Measurements from ENCODE around the gene FBXO41. TPM values are rescaled to one million over a fixed set of nuclear protein-coding genes. Genes with fewer than 3 reads are reported as not detected.
A peak's percentile ranks its signal among the peaks of the same experiment; 100 is the strongest.

FBXO41 gene
- polyA plus RNA-seq, 1 donor, result 2.1 TPM

DNA sequence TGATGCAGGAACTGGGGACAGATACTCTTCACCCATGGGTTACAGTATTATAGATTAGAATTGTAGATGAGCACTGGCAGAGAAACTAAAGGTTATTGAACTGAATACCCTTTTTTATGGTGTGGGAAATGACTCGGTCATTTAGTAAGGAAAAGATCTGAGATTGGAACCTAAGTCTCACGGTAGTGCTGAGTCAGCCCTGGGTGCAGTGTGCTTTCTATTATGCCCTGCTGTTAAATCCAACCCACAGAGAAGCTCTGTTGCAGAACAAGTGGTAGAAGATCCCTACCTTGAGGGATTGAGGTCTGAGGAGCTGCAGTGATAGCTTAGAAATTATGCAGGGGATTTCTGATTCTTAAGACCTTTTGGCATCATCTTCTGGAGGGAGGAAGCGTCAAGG lies 37.4 kb downstream of the FBXO41 start:
- no peak for DNase-seq

DNA sequence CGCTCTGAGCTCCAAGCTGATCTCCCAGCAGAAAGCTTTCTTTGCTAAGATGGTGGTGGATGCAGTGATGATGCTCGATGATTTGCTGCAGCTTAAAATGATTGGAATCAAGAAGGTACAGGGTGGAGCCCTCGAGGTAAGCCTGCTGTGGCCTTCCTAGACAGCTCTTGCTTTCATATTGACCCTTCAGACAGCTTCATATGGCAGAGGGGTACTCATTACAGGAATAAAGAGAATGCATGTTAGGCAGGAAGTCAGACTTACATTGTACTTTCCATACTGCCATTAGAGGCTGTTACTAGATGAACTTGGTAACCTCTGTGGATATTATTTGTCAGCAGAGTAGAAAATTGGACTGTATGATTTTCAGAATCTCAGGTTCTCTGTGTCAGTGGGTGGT lies 39.7 kb downstream of the FBXO41 start:
- no peak for DNase-seq

DNA sequence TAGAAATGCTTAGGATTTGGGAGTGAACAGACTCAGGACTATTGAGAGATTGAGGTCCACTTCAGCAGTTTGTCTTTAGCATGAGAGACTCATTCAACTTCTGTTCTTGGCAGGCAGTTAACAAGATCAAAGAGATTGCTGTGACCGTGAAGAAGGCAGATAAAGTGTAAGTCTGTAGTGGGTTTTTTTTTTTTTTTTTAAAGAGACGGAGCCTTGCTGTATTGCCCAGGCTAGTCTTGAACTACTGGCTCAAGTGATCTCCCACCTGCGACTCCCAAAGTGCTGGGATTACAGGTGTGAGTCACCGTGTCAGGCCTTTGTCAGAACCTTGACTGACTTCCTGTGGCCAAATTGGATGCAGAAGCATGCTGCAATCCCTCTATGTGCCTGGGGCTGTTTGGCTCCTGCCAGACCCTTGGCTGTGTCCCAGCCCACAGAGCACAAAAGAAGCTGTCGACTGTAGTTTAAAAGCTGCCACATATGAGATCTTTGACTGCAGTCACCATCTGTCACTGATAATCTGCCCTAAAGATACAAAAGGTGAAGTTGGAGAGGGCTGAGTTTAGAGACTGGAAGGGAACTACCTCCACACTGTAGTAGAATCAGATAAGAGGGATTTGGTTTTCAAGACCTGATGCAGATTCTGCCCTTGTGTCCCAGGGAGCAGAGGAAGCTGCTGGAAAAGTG lies 40.3 kb downstream of the FBXO41 start:
- DNase-seq, result no peak

DNA sequence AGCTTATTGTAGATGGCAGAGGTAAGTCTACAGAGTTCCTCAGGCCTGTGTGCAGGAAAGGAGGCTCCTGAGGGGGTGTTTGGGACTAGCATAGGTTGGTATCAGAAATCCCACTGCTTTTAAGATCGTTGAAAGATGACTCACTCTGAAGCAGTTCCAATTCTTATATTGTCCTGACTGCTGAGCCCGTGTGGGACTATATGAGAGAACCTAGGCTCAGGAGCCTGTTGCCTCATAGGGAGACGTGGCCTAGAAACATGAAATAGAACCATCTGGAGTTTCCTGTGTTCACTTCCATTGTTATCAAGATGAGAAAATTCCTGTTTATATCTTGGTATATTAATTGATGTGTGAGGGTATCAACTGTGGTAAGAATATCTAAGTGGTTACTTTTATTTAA lies 44.5 kb downstream of the FBXO41 start:
- DNase-seq, result no peak

DNA sequence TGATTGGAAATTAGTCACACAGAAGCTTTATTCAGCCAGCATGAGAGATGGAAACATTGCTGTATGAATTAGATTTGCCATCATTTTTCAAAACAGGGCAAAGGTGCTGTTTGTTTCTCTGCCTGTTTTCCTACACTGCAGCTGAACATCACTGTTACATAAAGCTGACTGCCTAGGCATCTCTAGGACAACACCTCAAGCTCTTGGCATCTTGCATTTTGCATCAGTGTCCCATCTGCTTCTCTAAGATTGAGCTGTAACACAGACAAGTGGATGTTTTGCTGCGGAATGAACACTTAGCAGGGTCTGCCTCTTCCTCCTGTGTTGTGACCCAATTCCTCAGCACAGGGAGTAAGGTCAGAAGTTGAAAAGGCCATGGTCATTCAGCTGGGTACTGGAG lies 45.3 kb downstream of the FBXO41 start:
- no peak for DNase-seq

DNA sequence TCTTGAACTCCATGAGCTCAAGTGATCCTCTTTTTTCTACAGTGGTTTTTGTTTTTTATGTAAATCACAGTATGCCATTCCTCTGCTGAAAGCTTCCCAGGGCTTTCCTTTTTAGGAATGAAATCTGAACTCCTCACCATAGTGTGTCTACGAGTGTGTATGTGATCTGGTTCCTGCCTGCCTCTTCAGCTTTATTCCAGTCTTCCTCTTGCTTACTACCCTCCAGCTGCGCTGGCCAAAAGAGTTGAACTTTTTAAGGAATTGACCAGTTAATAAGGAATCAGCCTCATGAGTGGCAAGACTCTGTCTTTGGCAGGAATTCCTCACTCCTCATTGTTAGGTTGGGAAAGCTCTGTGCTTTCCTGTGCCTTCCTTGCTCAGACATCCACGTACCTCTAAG lies 46.1 kb downstream of the FBXO41 start:
- no peak for DNase-seq

DNA sequence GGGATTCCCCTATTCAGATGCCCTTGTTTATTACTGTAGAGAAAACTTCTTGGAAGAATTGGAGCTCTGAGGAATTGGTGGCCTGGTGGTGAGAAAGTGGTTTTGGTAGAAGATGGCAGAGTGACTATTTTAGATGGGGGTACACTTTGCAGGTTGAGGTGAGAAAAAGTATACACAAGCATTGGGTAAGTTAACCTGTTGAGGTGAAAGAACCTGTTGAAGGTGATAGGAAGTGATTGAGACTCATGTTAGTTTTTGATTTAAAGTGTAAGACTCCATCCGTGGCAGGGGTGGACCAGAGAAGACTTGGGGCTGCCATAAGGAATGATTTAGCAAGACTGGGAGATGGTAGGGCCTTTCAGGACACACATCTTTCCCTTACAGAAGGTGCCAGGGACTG lies 47.1 kb downstream of the FBXO41 start:
- DNase-seq, result no peak

DNA sequence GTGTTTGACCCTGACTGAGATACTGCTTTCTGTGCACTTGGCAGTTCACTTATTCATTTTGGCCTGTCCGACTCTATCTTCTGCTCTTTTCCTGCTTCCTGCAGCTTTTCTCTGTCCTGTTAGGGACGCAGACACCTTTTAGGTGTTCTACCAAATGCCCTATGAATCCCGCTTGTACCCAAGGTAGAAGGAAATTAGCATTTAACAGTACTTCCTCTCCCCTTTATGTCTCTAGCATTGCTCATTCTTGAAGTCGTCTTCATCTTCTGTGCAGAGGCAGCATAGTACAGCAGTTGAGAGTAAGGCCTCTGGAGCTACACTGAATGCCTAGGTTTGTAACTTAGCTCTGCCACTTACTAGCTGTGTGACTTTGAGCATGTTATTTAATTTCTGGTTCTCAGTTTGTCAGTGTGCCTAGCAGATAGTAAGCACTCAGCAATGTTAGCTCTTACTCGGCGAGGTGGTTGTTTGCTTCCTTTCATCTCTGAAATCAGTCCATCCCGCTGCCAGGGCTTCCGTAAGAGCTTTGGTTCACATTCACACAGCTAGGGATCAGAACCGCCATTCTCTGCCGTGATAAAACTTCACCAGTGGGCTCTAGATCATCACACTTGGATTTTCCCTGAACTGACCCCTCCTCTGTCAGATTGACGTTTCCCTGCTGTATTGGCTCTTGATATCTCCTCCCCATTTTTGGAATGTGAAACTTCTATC lies 48.8 kb downstream of the FBXO41 start:
- no peak for DNase-seq

DNA sequence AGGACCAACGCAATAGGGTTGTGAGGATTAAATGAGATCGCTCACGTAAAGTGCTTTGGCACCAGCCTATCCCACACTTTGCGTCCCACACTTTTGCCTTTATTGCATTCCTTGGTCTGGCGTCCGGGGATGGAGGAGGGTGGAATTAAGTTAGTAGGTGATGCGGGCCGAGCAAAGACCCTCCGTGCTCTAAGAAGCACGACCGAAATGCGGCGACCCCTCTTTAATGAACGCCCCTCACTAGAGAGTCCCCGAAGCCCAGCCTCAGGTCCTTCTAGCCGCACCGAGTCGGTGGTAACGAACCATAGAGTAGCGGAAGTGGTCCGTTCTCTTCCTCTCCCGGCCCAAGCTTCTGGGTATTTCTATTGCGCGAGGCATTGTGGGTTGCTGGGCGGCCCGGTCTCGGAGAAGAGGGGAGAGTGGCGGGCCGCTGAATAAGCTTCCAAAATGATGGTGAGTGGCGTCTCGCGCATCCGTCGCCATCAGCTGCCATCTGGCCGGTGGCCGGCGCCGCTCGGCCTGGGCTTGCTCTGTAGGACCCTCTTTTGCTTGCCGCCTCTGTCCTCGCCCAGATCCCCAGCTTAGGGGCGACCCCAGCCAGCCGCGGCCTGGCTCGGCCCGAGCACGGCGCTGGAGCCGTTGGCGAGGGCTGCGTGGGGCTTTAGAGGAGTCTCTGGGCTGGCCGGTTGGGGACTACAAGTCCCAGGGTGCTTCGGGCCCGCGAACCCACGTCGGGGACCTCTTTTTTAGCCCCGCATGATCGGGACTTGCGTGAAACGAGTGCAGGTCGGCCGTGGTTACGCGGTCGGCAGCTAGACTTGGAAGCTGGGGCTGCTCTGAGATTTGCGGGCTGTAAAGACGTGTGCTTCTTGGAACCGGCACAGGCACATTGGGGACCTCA lies 50.1 kb downstream of the FBXO41 start, which contains the start of gene CCT7:
Gene CCT7 (plus strand): TSS at position 377 of the 901 bp plus-strand sequence. CDS start 71 bp downstream, at position 448.
- DNase-seq, result peak; percentile 92

DNA sequence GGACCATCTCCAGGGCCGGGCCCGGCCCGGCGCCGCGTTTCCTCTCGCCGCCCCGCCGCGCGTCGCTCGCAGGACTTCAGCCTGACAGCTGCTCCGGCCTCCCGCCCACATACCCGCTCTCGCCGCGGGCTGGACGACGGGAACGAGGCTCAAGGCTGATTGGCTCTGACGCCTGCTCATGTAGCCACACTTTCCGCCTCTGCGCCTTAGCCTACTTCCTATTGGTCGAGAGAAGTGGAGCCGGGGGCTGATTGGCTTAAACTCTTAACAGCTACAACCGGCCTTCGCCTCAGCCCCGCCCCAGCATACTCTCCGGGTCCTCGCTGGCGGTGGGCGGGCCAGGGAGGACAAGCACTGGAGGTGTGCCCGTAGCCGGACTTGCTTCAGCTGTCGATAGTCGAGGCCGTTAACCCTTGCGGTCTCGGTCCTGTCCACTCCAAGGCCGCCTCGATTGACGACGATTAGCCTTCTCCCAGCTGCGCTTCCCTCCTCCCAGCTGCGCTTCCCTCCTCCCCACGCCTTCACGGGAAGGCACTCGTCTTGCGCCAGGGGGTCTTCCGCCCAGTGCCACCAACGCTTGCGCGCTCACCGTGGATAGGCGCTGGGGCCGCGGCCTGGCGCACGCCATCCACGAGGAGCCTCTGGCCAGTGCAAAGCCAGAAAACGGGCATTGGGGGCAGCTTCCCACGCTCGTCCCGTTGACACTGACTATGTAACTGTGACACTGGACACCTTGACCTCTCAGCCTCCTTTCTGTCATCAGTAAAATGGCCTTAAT lies 50.9 kb downstream of the FBXO41 start, which contains the start of gene PRADC1:
Gene PRADC1 (minus strand): TSS at position 86 of the 778 bp plus-strand sequence. CDS start 79 bp downstream, at position 7.
- DNase-seq, result peak; percentile 100

DNA sequence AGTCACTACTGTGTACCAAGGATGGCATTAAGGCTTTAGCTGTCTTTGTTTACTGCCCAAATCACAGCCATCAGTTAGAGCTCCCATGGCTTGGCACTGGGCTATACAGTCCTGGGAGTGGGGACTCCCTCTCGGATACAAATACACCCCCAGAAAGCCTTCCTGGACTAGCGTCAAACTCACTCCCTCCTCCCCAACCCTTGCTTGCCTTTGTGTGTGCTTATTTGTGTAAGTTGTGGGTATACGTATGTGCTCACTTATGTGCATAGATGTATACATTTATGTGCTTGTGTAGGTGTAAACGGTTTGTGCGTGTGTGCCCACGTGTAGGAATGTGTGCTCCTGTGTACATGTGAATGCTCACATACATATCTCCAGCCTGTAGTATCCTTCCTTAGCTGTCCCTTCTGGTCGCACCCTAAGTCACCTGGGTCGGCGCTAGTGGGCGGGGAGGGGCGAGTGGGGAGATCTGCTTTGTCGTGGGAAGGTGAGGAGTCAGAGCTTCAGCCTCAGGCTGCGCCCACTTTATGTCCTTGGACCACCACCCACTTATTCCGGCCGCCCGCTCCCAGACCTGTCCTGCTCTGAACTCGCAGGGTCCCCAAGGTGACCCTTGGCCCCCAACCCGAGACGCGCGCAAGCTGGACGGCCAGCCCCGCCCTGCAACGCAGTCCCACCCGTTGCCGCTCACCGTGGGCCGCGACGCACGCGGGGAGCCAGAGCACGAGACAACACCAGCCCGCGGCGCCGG lies 51.7 kb downstream of the FBXO41 start:
- DNase-seq, result no peak

DNA sequence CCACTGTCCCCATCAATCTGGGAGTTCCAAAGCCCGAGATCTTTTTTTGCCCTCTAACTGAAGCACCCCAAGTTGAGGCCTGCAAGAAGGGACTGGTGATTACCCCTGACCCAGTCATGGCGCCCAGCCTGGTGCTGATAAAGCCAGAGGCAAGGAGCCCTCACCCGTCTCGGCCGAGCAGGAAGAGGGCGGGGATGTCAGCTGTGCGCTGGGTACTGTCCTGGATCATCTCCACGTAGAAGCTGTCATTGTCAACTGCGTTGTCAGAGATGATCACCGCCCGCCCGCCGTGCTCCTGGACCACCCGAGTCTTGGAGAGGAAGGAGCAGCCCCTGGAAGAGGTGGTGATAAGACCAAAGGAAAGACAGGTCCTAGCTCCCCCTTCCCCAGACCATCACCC lies 55.6 kb downstream of the FBXO41 start:
- DNase-seq, result no peak

DNA sequence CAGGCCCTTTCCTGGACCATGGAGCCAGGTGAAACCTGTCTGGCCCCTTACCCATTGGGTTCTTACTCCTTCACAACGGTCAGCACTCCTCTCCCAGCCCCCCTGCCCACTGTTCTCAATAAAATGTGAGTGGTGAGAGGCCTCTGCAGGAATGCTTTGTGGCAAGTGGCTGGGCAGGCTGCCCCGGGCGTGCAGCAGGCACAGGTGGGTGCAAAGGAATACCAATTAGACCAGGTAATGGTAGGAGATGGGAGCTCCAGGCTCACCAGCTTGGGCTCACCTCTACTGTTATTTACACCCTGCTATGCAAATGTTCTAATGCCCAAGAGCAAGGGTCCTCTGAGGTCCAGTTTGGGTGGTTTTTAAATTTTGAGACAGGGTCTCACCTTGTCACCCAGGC lies 57.2 kb downstream of the FBXO41 start:
- DNase-seq, result no peak

DNA sequence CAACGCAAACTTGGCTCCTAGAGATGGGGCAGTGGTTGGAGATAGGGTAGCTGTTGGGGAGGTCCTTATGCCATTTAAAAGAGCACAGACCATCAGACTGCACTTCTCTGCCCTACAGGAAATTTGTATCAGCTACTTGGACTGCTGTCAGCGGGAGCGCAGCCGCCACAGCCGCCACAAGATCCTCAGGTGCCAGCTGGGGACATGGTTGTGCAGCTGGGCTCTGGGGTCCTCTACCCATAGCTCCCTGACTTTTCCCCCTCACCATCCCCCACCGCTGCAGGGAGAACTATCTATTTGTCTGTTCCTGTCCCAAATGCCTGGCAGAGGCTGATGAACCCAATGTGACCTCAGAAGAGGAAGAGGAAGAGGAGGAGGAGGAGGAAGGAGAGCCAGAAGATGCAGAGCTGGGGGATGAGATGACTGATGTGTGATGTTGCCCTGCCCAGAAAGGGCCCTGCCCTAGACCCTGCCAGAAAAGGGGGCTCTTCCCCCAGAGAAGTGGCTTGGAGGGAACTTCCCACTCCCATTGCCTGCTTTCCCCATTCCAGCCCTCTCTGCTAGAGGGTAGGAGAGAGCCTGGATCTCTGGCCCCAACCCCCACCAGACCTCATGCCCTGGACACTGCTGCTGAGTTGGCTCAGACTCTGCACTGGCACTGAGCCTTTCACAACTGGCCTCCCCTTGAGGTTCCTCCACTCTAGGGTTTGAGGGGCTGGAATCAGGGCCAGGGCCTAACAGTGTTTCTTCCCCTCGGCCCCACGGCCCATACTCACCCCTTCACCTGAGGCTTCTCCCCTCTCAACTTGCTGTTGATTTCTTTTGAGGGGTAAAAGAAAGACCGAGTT lies 58.5 kb downstream of the FBXO41 start:
- no peak for DNase-seq

DNA sequence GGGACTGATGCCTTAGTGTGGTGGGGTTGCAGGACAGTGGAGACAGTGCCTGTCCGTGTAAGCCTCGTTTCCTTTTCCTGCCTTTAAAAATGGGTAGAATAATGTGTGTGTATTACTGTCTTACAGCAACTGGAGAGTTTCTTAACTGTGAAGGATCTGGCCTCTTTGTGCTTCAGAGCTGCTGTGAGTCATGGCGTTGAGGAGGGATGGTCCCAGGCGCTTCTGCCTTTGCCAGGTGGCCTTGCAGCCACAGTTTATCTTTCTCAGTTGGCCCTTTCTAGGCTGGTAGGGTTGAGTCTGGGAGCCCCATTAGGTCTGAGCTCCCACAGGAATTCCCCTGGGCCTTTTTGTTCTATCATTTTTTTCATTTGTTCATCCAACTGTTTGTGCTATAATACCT lies 60.5 kb downstream of the FBXO41 start:
- DNase-seq, result no peak

DNA sequence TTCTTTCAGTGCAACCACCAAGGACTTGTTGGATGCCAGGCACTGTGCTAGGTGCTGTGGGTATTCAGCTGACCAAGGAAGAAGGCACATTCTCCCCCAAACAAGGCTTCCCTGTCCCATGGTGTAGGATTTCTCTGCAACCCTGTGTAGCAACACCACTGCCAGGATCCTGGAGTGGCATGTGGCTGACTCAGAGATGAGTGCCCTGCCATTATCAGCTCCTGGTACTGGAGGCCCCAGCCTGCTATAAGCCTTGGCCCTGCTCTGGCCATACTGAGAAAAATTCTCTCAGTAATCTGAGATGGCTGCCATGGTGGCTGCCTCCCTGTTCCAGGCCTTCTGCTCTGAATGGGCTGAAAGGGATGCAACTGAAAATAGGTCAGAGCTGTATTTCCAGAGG lies 66.0 kb downstream of the FBXO41 start:
- DNase-seq, result no peak

DNA sequence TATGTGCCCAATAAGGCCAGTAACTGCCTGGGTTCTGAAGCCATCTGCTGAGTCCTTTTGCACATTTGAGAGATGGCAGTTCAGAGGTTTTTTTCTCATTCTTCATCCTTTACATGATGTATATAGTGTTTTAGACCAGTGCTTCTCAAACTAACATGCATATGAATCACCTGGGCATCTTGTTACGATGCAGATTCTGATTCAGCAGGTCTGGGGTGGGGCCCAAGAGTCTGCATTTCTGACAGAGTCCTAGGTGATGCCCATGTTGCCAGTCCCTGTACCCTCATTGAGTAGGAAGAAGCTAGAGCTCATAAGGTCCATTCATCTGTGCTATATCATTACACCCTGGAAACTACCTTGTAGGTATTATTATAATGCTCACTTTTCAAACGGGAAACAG lies 66.5 kb downstream of the FBXO41 start:
- DNase-seq, result no peak

DNA sequence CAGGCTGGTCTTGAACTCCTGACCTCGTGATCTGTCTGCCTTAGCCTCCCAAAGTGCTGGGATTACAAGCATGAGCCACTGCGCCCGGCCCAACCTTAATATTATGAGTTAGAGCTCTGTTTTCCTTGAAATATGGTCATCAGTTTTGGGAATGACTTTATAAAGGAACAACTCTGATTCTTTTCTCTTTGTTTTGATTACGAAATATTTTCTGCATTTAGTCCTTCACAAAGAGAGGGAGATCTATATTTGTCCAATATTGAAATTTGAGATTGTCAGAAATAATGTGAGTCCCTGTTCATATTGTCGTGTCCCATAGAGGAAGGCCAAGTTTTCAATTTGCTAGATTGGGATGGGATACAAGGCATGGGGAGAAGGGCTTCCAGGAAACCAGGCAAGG lies 67.1 kb downstream of the FBXO41 start:
- DNase-seq, result no peak

DNA sequence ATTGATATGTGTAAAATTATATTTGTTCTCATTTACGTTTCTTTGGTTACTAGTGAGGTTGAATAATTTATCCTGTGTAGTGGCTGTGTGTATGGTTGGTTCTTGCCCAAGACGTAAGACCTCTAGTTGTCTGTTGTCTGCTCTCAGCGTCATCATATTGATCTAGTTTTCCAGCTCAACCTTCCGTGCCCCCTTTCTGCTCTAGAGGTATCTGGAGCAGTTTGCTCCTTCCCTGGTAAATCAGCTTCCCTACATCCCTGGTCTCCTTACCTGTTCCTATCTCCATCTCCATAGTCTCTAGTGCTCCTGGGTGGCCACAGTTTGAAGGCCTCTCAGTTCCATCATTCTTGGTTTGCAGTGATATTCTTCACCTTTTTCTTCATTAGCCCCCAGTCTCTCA lies 69.0 kb downstream of the FBXO41 start:
- no peak for DNase-seq
